CD4-positive, alpha-beta T cell treated with Interleukin-10 for 1 hour (primary cell): Measurements from ENCODE around the gene EDDM3A.

Experiments used
- DNase-seq: peaks from one replicate; pipeline ENCODE4 v3.0.0-alpha.2; 2020

Gene EDDM3A

DNA sequence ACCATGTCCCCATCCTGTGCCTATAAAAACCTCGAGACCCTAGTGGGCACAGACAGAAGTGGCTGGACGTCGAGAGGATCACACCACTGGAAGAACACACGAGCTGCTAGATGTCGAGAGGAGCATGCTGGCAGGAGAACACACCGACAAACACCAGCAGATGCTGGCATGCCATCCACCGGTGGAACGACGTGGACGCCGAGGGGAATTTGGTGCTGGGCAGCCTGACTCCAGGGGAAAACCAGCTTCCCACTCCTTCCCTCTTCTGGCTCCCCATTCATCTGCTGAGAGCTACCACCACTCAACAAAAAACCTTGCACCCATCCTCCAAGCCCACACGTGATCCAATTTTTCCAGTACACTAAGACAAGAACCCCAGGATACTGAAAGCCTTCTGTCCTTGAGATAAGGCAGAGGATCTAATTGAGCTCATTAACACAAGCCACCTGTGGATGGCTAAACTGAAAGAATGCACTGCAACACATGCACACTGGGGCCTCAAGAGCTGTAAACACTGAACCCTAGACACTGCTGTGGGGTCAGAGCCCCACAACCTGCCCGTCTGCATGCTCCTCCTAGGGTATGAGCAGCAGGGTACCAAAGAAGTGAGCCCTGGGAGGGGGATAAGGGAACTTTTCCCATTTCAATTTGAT is 44.9 kb downstream of the EDDM3A start:
- DNase-seq = no peak

DNA sequence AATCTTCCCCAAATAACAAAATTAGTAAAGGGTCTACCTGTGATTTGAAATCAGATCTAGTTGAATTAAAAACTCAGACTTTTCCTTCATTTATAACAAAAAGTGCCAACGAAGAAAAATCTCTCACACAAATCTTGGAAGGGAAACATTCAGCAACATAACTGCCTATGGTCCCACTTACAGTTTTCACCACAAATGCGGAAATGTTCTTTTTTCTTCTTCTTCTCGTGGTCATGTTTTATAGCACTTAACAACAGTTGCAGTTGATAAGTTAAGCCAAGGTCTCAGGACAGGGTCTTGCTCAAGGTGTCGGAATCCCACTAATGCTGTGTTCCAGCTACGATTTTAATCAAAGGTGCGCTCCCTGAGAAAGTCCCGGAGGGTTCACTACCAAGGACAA is 45.5 kb downstream of the EDDM3A start:
- no peak for DNase-seq

DNA sequence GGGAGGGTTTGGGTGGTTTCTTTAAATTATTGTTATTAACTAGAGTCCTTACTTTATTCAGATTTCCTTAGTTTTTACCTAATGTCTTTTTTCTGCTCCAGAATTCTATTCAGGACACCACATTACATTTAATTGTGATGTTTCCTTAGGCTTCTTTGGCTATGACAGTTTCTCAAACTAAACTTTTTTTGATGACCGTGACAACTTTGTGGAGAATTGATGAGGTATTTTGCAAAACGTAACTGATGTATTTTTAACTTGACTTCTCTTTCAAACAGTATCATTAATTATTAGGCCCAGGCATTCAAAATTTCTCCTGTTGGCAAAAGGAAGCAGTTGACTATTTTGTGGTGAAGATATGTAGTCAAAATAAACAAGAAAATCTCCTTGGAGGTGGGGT is 45.9 kb downstream of the EDDM3A start:
- no peak for DNase-seq

DNA sequence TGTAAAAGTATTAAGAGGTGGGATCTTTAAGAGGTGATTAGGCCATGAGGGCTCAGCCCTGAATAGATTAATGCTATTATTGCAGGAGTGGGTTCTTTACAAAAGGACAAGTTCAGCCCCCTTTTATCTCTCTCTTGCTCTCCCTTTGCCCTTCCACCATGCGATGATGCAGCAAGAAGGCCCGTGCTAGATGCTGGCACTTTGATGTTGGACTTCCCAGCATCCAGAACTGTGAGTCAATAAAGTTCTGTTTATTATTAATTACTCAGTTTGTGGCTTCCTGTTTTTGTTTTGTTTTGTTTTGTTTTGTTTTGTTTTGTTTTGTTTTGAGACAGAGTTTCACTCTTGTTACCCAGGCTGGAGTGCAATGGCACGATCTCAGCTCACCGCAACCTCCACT is 46.9 kb downstream of the EDDM3A start:
- DNase-seq = no peak

DNA sequence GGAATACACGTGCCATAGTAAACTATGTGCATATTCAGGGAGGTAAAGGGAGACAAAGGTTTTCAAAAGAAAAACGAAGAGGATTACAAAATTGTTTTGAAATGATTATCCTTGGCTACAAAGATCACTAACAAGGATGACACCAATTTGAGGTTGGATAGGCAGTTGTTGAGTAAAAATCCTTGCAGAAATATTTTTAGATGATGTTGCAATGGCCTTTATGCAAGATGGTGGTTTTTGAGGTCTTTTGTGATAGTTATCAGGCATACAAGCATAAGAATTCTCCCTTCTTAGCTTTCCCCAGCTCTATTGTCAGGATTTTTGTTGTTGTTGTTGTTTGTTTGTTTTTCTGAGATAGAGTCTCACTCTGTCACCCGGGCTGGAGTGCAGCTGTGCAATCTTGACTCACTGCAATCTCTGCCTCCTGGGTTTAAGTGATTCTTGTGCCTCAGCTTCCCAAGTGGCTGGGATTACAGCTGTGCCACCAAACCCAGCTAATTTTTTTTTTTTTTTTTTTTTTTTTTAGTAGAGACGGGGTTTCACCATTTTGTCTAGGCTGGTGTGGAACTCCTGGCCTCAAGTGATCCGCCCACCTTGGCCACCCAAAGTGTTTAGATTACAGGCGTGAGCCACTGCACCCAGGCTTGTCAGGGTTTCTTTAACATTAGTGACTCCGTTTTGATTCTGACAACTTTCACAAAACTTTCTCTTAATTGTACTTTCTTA is 49.1 kb downstream of the EDDM3A start:
- DNase-seq = no peak

DNA sequence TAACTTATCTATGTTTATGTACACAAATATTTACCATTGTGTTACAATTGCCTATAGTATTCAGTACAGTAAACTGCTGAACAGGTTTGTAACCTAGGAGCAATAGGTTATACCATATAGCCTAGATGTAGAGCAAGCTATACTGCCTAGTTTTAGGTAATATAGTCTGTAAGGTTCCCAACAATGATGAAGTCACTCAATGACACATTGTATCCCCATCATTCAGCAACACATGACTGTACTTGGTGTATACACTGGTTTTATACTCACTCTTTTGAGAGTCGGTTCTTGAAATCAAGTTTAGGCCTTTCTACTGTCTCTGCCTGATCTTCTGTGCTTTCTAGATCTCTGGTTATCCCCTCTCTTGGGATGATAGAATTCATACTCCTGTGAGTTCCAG is 51.5 kb downstream of the EDDM3A start:
- DNase-seq = no peak
